ENCODE results near the gene LOXL4.
"Not testable (repeated sequence)": the region's sequence is repeated elsewhere in the genome, so short reads cannot be mapped to it uniquely, and the experiment has no call there.

The LOXL4 gene

GRCh38 chr10:98244141-98244540 is 23.9 kb downstream of the LOXL4 start:
- no peak for DNase-seq (ENCODE audit: low read depth in 3 of 3)

GRCh38 chr10:98242823-98243222 is 25.2 kb downstream of the LOXL4 start:
- no peak for DNase-seq (ENCODE audit: low read depth in 3 of 3)

GRCh38 chr10:98240524-98240923 is 27.5 kb downstream of the LOXL4 start:
- DNase-seq (ENCODE audit: low read depth in 3 of 3) = no peak

GRCh38 chr10:98238391-98238790 is 29.6 kb downstream of the LOXL4 start:
- DNase-seq (ENCODE audit: low read depth in 3 of 3) = no peak

GRCh38 chr10:98236862-98237261 is 31.1 kb downstream of the LOXL4 start:
- DNase-seq (ENCODE audit: low read depth in 3 of 3) = no peak

- no peak for DNase-seq (ENCODE audit: low read depth in 3 of 3)
Measured at GRCh38 chr10:98235846-98236245, 32.1 kb downstream of the LOXL4 start.

- no peak for DNase-seq (ENCODE audit: low read depth in 3 of 3)
Measured at GRCh38 chr10:98231417-98231816, 36.6 kb downstream of the LOXL4 start.

- not testable (repeated sequence) for DNase-seq (ENCODE audit: low read depth in 3 of 3)
Measured at GRCh38 chr10:98228266-98228665, 39.7 kb downstream of the LOXL4 start.

- not testable (repeated sequence) for DNase-seq (ENCODE audit: low read depth in 3 of 3)
Measured at GRCh38 chr10:98227713-98228112, 40.3 kb downstream of the LOXL4 start.

GRCh38 chr10:98226508-98227144 is 41.4 kb downstream of the LOXL4 start:
- DNase-seq (ENCODE audit: low read depth in 3 of 3) = no peak

GRCh38 chr10:98224996-98225395 is 43.0 kb downstream of the LOXL4 start:
- no peak for DNase-seq (ENCODE audit: low read depth in 3 of 3)

- DNase-seq (ENCODE audit: low read depth in 3 of 3) = no peak
Measured at GRCh38 chr10:98224509-98224908, 43.5 kb downstream of the LOXL4 start.

GRCh38 chr10:98223874-98224273 is 44.1 kb downstream of the LOXL4 start:
- no peak for DNase-seq (ENCODE audit: low read depth in 3 of 3)

- DNase-seq (ENCODE audit: low read depth in 3 of 3) = no peak
Measured at GRCh38 chr10:98217801-98218200, 50.2 kb downstream of the LOXL4 start.

GRCh38 chr10:98215373-98215772 is 52.6 kb downstream of the LOXL4 start:
- DNase-seq (ENCODE audit: low read depth in 3 of 3) = no peak

GRCh38 chr10:98213740-98214139 is 54.3 kb downstream of the LOXL4 start:
- no peak for DNase-seq (ENCODE audit: low read depth in 3 of 3)

- no peak for DNase-seq (ENCODE audit: low read depth in 3 of 3)
Measured at GRCh38 chr10:98212196-98212595, 55.8 kb downstream of the LOXL4 start.

GRCh38 chr10:98209441-98209840 is 58.6 kb downstream of the LOXL4 start:
- no peak for DNase-seq (ENCODE audit: low read depth in 3 of 3)

GRCh38 chr10:98208925-98209324 is 59.1 kb downstream of the LOXL4 start:
- no peak for DNase-seq (ENCODE audit: low read depth in 3 of 3)

GRCh38 chr10:98205351-98205750 is 62.6 kb downstream of the LOXL4 start:
- no peak for DNase-seq (ENCODE audit: low read depth in 3 of 3)

- no peak for DNase-seq (ENCODE audit: low read depth in 3 of 3)
Measured at GRCh38 chr10:98202378-98202777, 65.6 kb downstream of the LOXL4 start.

GRCh38 chr10:98201760-98202159 is 66.2 kb downstream of the LOXL4 start:
- DNase-seq (ENCODE audit: low read depth in 3 of 3) = no peak

Data from stimulated activated CD4-positive, alpha-beta T cell treated with anti-CD3 and anti-CD28 coated beads, TNF-alpha, amount 100 ng/mL, for 24 hours (primary cell).